ENCODE data around the gene FAM53B. TPM values are rescaled to one million over a fixed set of nuclear protein-coding genes. Genes with fewer than 3 reads are reported as not detected.

FAM53B gene
- total RNA-seq, 2 experiments from 2014 or later: 56.6 to 58.5 TPM

DNA sequence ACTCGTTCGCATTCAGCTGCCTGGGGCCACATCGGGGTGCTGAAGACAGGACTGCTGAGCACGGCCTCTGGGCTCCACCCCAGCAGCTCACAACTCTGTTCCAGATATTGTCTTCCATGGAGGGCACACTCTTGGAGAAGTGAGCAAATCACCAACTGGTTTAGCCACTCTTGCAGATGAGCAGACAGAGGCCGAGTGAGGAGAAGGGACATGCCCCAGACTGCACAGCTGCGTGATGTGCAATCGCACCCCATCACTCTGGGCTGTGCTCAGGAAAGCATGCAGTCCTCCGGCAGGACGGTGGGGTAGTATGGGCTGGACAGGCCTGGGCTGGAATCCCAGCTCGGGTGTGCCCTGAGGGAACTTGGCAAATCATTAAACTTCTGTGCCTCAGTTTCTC is 111.6 kb downstream of the FAM53B start:
- H2AFZ ChIP-seq (ENCODE audit: low read length): no peak overlapping the region
- no peak overlapping the region for H3K27ac ChIP-seq (ENCODE audit: low read depth, low read length, poor library complexity, severe bottlenecking)
- no TSS peak for BruUV-seq (replicated peaks)
- no peaks in the 10 kb centered on the region for H4K20me1 ChIP-seq (ENCODE audit: insufficient read depth, low read length)
- H3K4me3 ChIP-seq (ENCODE audit: low read depth, low read length, poor library complexity, severe bottlenecking): no peak overlapping the region
- TF ChIP-seq EZH2phosphoT487 (IDR thresholded peaks at IDR 0.05; ENCODE audit: borderline replicate concordance, low read depth, low read length): no peak
- TF ChIP-seq, protein P1, sequence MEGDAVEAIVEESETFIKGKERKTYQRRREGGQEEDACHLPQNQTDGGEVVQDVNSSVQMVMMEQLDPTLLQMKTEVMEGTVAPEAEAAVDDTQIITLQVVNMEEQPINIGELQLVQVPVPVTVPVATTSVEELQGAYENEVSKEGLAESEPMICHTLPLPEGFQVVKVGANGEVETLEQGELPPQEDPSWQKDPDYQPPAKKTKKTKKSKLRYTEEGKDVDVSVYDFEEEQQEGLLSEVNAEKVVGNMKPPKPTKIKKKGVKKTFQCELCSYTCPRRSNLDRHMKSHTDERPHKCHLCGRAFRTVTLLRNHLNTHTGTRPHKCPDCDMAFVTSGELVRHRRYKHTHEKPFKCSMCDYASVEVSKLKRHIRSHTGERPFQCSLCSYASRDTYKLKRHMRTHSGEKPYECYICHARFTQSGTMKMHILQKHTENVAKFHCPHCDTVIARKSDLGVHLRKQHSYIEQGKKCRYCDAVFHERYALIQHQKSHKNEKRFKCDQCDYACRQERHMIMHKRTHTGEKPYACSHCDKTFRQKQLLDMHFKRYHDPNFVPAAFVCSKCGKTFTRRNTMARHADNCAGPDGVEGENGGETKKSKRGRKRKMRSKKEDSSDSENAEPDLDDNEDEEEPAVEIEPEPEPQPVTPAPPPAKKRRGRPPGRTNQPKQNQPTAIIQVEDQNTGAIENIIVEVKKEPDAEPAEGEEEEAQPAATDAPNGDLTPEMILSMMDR (conservative IDR thresholded peaks at IDR 0.05; ENCODE audit: low read length): no peak
- no peaks in the 10 kb centered on the region for H3K9me2 ChIP-seq (ENCODE audit: insufficient read depth, low read length)
- H3K4me2 ChIP-seq (ENCODE audit: low read length): no peak overlapping the region
- H3K4me1 ChIP-seq (ENCODE audit: insufficient read depth, low read length, poor library complexity, severe bottlenecking): peaks cover 21% of the 10 kb centered on the region
- ChIA-PET CTCF (ENCODE audit: unreplicated experiment) (no interaction called here), POLR2A (interaction anchor here (0.7 kb wide), 1 partner anchor 515 kb away, joined by 3 read pairs; no protein-coding TSS in a partner anchor)
- peaks cover 10% of the 10 kb centered on the region; the same call in 1 of the 2 replicates for H3K79me2 ChIP-seq (ENCODE audit: insufficient read depth, low read depth, low read length)
- peaks cover 40% of the 10 kb centered on the region for H3K36me3 ChIP-seq (ENCODE audit: insufficient read depth, low read length)
- no peaks in the 10 kb centered on the region; the same call in 1 of the 2 replicates for H3K9me3 ChIP-seq (ENCODE audit: low read length)
- no peak for DNase-seq (ENCODE audit: low spot score)
- intact Hi-C loops (cut with micrococcal nuclease; ENCODE audit: unreplicated experiment): loop anchor here (5.0 kb wide), 1 partner anchor 110 kb away; the partner anchor contains the start of gene FAM53B

- intact Hi-C loops (cut with micrococcal nuclease; ENCODE audit: unreplicated experiment): loop anchor here (5.0 kb wide), 1 partner anchor 110 kb away; the partner anchor contains the start of gene FAM53B
- Histone ChIP-seq H3K4me3 (ENCODE audit: low read depth, low read length, poor library complexity, severe bottlenecking) (no peak overlapping the region), H3K4me2 (ENCODE audit: low read length) (no peak overlapping the region), H3K4me1 (ENCODE audit: insufficient read depth, low read length, poor library complexity, severe bottlenecking) (peaks cover 23% of the 10 kb centered on the region), H3K36me3 (ENCODE audit: insufficient read depth, low read length) (peaks cover 40% of the 10 kb centered on the region), H3K79me2 (ENCODE audit: insufficient read depth, low read depth, low read length) (peaks cover 10% of the 10 kb centered on the region; the same call in 1 of the 2 replicates), H3K9me2 (ENCODE audit: insufficient read depth, low read length) (no peaks in the 10 kb centered on the region), H4K20me1 (ENCODE audit: insufficient read depth, low read length) (no peaks in the 10 kb centered on the region), H2AFZ (ENCODE audit: low read length) (no peak overlapping the region), H3K27ac (ENCODE audit: low read depth, low read length, poor library complexity, severe bottlenecking) (no peak overlapping the region), H3K9me3 (ENCODE audit: low read length) (no peaks in the 10 kb centered on the region; the same call in 1 of the 2 replicates)
- POLR2A ChIA-PET: no interaction called here
- CTCF ChIA-PET (ENCODE audit: unreplicated experiment): no interaction called here
- BruUV-seq (replicated peaks): no TSS peak
- DNase-seq (ENCODE audit: low spot score): no peak
- TF ChIP-seq, protein P1 (conservative IDR thresholded peaks at IDR 0.05; ENCODE audit: low read length): peak; percentile 38; the same call in 1 of the 2 replicates
- TF ChIP-seq EZH2phosphoT487 (IDR thresholded peaks at IDR 0.05; ENCODE audit: borderline replicate concordance, low read depth, low read length): no peak
Measured at GRCh38 chr10:124632064-124632531, 112.1 kb downstream of the FAM53B start.

- Histone ChIP-seq H3K79me2 (ENCODE audit: insufficient read depth, low read depth, low read length) (peaks cover 10% of the 10 kb centered on the region; the same call in 1 of the 2 replicates), H3K27ac (ENCODE audit: low read depth, low read length, poor library complexity, severe bottlenecking) (no peak overlapping the region), H3K4me3 (ENCODE audit: low read depth, low read length, poor library complexity, severe bottlenecking) (no peak overlapping the region), H3K9me3 (ENCODE audit: low read length) (no peaks in the 10 kb centered on the region; the same call in 1 of the 2 replicates), H3K36me3 (ENCODE audit: insufficient read depth, low read length) (peaks cover 32% of the 10 kb centered on the region), H2AFZ (ENCODE audit: low read length) (no peak overlapping the region), H4K20me1 (ENCODE audit: insufficient read depth, low read length) (no peaks in the 10 kb centered on the region), H3K4me2 (ENCODE audit: low read length) (no peak overlapping the region), H3K4me1 (ENCODE audit: insufficient read depth, low read length, poor library complexity, severe bottlenecking) (peaks cover 18% of the 10 kb centered on the region), H3K9me2 (ENCODE audit: insufficient read depth, low read length) (no peaks in the 10 kb centered on the region)
- TF ChIP-seq EZH2phosphoT487 (IDR thresholded peaks at IDR 0.05; ENCODE audit: borderline replicate concordance, low read depth, low read length): no peak
- TF ChIP-seq, protein P1 (conservative IDR thresholded peaks at IDR 0.05; ENCODE audit: low read length): no peak
- ChIA-PET CTCF (ENCODE audit: unreplicated experiment) (no interaction called here), POLR2A (no interaction called here)
- no peak for DNase-seq (ENCODE audit: low spot score)
- no TSS peak for BruUV-seq (replicated peaks)
- intact Hi-C loops (cut with micrococcal nuclease; ENCODE audit: unreplicated experiment): loop anchor here (5.0 kb wide), 1 partner anchor 112 kb away; the partner anchor contains the start of gene FAM53B
Measured at GRCh38 chr10:124630551-124630950, 113.6 kb downstream of the FAM53B start.
